Left lung (tissue), 10 donors: Measurements from ENCODE around the gene UBQLN3. TPM values are rescaled to one million over a fixed set of nuclear protein-coding genes. Genes with fewer than 3 reads are reported as not detected.

ENCODE experiments used
- ATAC-seq: fragments of 200-7000 bp; cut with Tn5 transposase; one replicate; pipeline ENCODE4 v1.9.1; 2020; ENCODE audit warnings: moderate library complexity
- DNase-seq, 4 donors: peaks; one replicate each; pipeline ENCODE4 v3.0.0-alpha.2; 2013 to 2020
- H3K27ac ChIP-seq, 2 donors: fragments of 200-600 bp; sonication (generic) in 1 of 2; one replicate each; pipeline versions ENCODE4 v1.5.0 to v1.8.0; 2020 to 2021
- H3K27me3 ChIP-seq, 2 donors: fragments of 200-600 bp; sonication (generic) in 1 of 2; one replicate each; pipeline versions ENCODE4 v1.5.0 to v1.8.0; 2020 to 2021
- H3K36me3 ChIP-seq, 2 donors: fragments of 200-600 bp; sonication (generic) in 1 of 2; one replicate each; pipeline versions ENCODE4 v1.5.0 to v1.8.0; 2020 to 2021
- H3K4me1 ChIP-seq, 2 donors: fragments of 200-600 bp; one replicate each; pipeline ENCODE4 v1.8.0; 2021
- H3K4me3 ChIP-seq, 2 donors: fragments of 200-600 bp; sonication (generic) in 1 of 2; one replicate each; pipeline versions ENCODE4 v1.5.0 to v1.8.0; 2020 to 2021; ENCODE audit warnings: mild to moderate bottlenecking in 1 of 2
- H3K9me3 ChIP-seq, 2 donors: fragments of 200-600 bp; sonication (generic) in 1 of 2; one replicate each; pipeline versions ENCODE4 v1.5.0 to v1.8.0; 2020 to 2021
- CTCF ChIP-seq, 2 donors: fragments of 200-600 bp; sonication (generic) in 1 of 2; IDR thresholded peaks; one replicate each; pipeline versions ENCODE4 v1.5.0 to v1.8.0; 2021; ENCODE audit warnings: antibody characterized with exemption in 2 of 2
- intact Hi-C, 2 donors: fragments of 100-400 bp; cut with DNase I; formaldehyde crosslinking; loops; one replicate each; pipeline versions ENCODE4 v1.11.2 to v1.14.2; 2022
- polyA plus RNA-seq, 6 donors: library from polyadenylated mRNA; unstranded; fragments of 120-200 nt; gene quantifications; one replicate each; pipeline ENCODE4 v1.2.1, GENCODE V29; 2013; ENCODE audit not compliant: insufficient read length in 6 of 6
- total RNA-seq, 2 donors: library from RNA; stranded (reverse); fragmentation: NEBNext Ultra II Directional; extraction: Animal tissue kit (Norgen Biotek cat#: 25700); gene quantifications; one replicate each; pipeline ENCODE4 v1.2.1, GENCODE V29; 2021
- donor health status: DM: no; HTN: yes; CAD: no.
- donor health status: DM: no; HTN: no; CAD: no.

Gene UBQLN3
- total and polyA plus RNA-seq, 8 donors: 0.06 to 0.37 (median 0.23) TPM; not detected in 5

- intact Hi-C loops: no loop called here
- TF ChIP-seq CTCF (IDR thresholded peaks at IDR 0.05): no peak
- Histone ChIP-seq H3K36me3 (no peaks in the 10 kb centered on the region), H3K27me3 (no peaks in the 10 kb centered on the region), H3K4me1 (no peaks in the 10 kb centered on the region), H3K27ac (no peak overlapping the region), H3K4me3 (no peak overlapping the region), H3K9me3 (no peaks in the 10 kb centered on the region)
- no peak for DNase-seq
- no peak for ATAC-seq
Measured at GRCh38 chr11:5522308-5522707, 12.6 kb upstream of the UBQLN3 start.

DNA sequence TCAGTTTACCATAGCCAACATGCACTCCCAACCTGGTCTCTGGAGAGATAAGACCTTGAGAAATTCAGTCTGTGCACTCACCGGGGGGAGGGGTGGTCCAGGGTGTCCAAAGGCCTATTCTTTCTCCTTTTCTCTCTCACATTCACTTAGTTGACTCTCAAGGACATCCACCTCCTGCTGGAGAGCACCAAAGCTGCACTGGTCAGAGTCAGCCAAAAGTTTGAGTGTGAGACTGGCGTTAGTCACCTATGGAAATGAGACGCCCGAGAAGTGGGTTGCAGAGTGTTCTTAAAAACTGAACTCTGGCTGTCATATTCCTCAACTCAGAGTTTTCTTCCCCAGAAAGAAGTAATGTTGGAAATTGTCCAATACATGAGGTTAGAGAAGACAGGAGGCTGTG is 11.8 kb upstream of the UBQLN3 start:
- Histone ChIP-seq H3K9me3 (no peaks in the 10 kb centered on the region), H3K4me3 (no peak overlapping the region), H3K36me3 (no peaks in the 10 kb centered on the region), H3K27me3 (no peaks in the 10 kb centered on the region), H3K4me1 (no peaks in the 10 kb centered on the region), H3K27ac (no peak overlapping the region)
- no peak for TF ChIP-seq CTCF (IDR thresholded peaks at IDR 0.05)
- DNase-seq (no peak), ATAC-seq (no peak)
- intact Hi-C loops: no loop called here

- DNase-seq (no peak), ATAC-seq (no peak)
- no peaks in the 10 kb centered on the region for H3K4me1 ChIP-seq
- H3K4me3 ChIP-seq: no peak within 1 kb of the TSS
- intact Hi-C loops: no loop called here
- TF ChIP-seq CTCF (IDR thresholded peaks at IDR 0.05): no peak
- H3K27ac ChIP-seq: no peak within 1 kb of the TSS
- no peaks in the 10 kb centered on the region for H3K36me3 ChIP-seq
- no peaks in the 10 kb centered on the region for H3K9me3 ChIP-seq
- no peaks in the 10 kb centered on the region for H3K27me3 ChIP-seq
Measured at GRCh38 chr11:5516599-5516998, 6.8 kb upstream of the UBQLN3 start, which contains the start of gene UBQLNL. UBQLNL (minus strand) TSS chr11:5516699; CDS start chr11:5516441, 258 bp downstream.

GRCh38 chr11:5514841-5515240 is 5.1 kb upstream of the UBQLN3 start:
- intact Hi-C loops: no loop called here
- TF ChIP-seq CTCF (IDR thresholded peaks at IDR 0.05): no peak
- Histone ChIP-seq H3K27ac (no peak overlapping the region), H3K9me3 (no peaks in the 10 kb centered on the region), H3K4me3 (no peak overlapping the region), H3K27me3 (no peaks in the 10 kb centered on the region), H3K36me3 (no peaks in the 10 kb centered on the region), H3K4me1 (no peaks in the 10 kb centered on the region)
- no peak for DNase-seq
- ATAC-seq: no peak

GRCh38 chr11:5508605-5509004 is 1.2 kb downstream of the UBQLN3 start:
- DNase-seq (no peak), ATAC-seq (no peak)
- no peak for TF ChIP-seq CTCF (IDR thresholded peaks at IDR 0.05)
- Histone ChIP-seq H3K4me1 (no peaks in the 10 kb centered on the region), H3K27ac (no peak overlapping the region), H3K9me3 (no peaks in the 10 kb centered on the region), H3K36me3 (no peaks in the 10 kb centered on the region), H3K27me3 (no peaks in the 10 kb centered on the region), H3K4me3 (no peak overlapping the region)
- intact Hi-C loops: no loop called here
